Stimulated activated CD4-positive, alpha-beta T cell treated with anti-CD3 and anti-CD28 coated beads, Interleukin-1b, Interleukin-23, amount 100 ng/mL, for 4 hours (primary cell): ENCODE measurements around the gene USP7.

ENCODE experiments used
- DNase-seq, 2 donors: peaks; one replicate each; pipeline ENCODE4 v3.0.0-alpha.2; 2020; ENCODE audit warnings: low read depth in 2 of 2

The USP7 gene

GRCh38 chr16:8862309-8863130 lies 101.2 kb downstream of the USP7 start:
- DNase-seq, result no peak

GRCh38 chr16:8861563-8862308 lies 102.0 kb downstream of the USP7 start:
- no peak for DNase-seq

- DNase-seq, result no peak
Observed at GRCh38 chr16:8859913-8860881, 103.5 kb downstream of the USP7 start.

GRCh38 chr16:8858994-8859912 lies 104.5 kb downstream of the USP7 start:
- no peak for DNase-seq

- DNase-seq, result no peak
Observed at GRCh38 chr16:8855972-8856371, 107.7 kb downstream of the USP7 start.

GRCh38 chr16:8855051-8855786 lies 108.5 kb downstream of the USP7 start:
- DNase-seq, result no peak

GRCh38 chr16:8854298-8854948 lies 109.3 kb downstream of the USP7 start:
- DNase-seq, result no peak

- no peak for DNase-seq
Observed at GRCh38 chr16:8853611-8854010, 110.1 kb downstream of the USP7 start.

GRCh38 chr16:8853150-8853549 lies 110.6 kb downstream of the USP7 start:
- no peak for DNase-seq

GRCh38 chr16:8852534-8852933 lies 111.2 kb downstream of the USP7 start:
- no peak for DNase-seq

GRCh38 chr16:8851761-8852403 lies 111.8 kb downstream of the USP7 start:
- no peak for DNase-seq

GRCh38 chr16:8850279-8850885 lies 113.3 kb downstream of the USP7 start:
- no peak for DNase-seq

- DNase-seq, result no peak
Observed at GRCh38 chr16:8849411-8850011, 114.2 kb downstream of the USP7 start.

- DNase-seq, result no peak
Observed at GRCh38 chr16:8848939-8849391, 114.7 kb downstream of the USP7 start.

GRCh38 chr16:8848231-8848938 lies 115.3 kb downstream of the USP7 start:
- DNase-seq, result no peak

- no peak for DNase-seq
Observed at GRCh38 chr16:8847623-8848022, 116.1 kb downstream of the USP7 start.

- DNase-seq, result no peak
Observed at GRCh38 chr16:8847145-8847544, 116.6 kb downstream of the USP7 start.
